Neural progenitor cell (in vitro differentiated cells): ENCODE data around the gene CHPF2.

Source experiments
- CTCF ChIP-seq: fragments of 200-600 bp; sonication (generic); IDR thresholded peaks from 2 replicates; pipeline ENCODE4 v1.5.1; 2017; ENCODE audit warnings: antibody characterized with exemption, mild to moderate bottlenecking
- EZH2phosphoT487 ChIP-seq: fragments of 200-600 bp; sonication (generic); IDR thresholded peaks from 2 replicates; pipeline ENCODE4 v1.6.1; 2017; ENCODE audit warnings: antibody characterized with exemption

- TF ChIP-seq CTCF = no peak
- TF ChIP-seq EZH2phosphoT487 = no peak
These were observed 18.2 kb downstream of the CHPF2 start for GRCh38 chr7:151250181-151251132.
